Measurements from ENCODE around the gene NCOA7. TPM values are rescaled to one million over a fixed set of nuclear protein-coding genes. Genes with fewer than 3 reads are reported as not detected.
A peak's percentile ranks its signal among the peaks of the same experiment; 100 is the strongest.
"Not testable (repeated sequence)": the region's sequence is repeated elsewhere in the genome, so short reads cannot be mapped to it uniquely, and the experiment has no call there.

Gene NCOA7
- polyA plus RNA-seq, 4 donors = 39.9 to 71.7 (median 49.0) TPM

- DNase-seq (ENCODE audit: low read depth in 4 of 4, low spot score in 3 of 4) = peak in 2 of 4 donors; percentile 16 to 44
These were observed 167.1 kb downstream of the NCOA7 start for GRCh38 chr6:125957845-125958244.

DNA sequence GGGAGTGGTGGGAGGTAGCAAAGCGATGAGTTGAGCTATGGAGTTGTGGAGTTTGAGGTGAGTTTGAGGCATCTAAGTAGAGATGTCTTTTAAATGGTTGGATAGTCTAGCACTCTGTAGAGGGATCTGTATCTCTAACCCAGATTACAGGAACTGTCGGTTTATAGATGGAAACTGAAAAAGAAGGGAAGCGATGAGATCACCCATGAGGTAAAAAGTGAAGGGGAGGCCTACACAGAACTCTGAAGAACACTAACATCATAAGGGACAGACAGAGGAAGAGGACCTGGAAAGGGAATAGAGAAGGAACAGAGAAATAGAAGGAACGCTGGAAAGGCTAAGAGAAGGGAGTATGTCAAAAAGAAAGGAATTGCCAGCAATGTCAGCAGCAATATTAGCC is 168.3 kb downstream of the NCOA7 start:
- DNase-seq (ENCODE audit: low read depth in 4 of 4, low spot score in 3 of 4) = no peak

GRCh38 chr6:125961117-125961516 is 170.4 kb downstream of the NCOA7 start:
- no peak for DNase-seq (ENCODE audit: low read depth in 4 of 4, low spot score in 3 of 4)

GRCh38 chr6:125962900-125963497 is 172.2 kb downstream of the NCOA7 start:
- DNase-seq (ENCODE audit: low read depth in 4 of 4, low spot score in 3 of 4) = no peak

DNA sequence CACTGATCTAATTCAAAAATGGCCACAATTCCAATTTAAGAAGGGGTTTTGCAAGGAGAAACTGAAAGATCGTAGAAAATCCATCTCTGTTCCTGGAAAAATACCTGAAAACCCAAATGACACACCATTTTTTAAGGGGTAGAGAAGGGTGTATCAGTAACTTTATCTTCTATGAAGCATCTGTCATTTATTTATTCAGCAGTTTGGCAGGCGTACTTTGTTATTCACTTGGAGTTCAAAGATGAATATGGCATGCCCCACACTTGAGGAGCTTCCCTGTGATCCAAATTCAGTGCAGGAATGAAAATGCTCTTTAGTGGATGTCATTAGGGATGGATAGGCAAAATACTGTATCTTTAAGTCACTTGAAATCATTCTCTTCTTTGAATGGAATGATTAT is 173.1 kb downstream of the NCOA7 start:
- no peak for DNase-seq (ENCODE audit: low read depth in 4 of 4, low spot score in 3 of 4)

DNA sequence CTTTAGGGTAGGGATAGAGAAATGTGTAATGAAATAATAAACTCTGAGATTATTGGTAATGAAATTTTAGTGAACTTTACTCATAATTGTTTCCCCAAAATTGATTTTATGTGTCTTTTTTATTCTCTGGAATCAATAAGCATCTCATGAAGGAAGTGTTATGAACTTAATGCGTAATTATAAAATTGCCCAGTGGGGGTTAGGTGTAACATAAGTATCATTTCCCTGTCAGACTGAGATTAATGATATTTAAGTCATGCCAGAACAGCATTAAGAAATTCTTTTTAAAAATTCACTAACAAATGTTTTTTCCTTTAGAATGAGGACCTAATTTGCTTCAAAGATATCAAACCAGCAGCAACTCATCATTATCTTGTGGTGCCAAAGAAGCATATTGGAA is 175.8 kb downstream of the NCOA7 start:
- DNase-seq (ENCODE audit: low read depth in 4 of 4, low spot score in 3 of 4) = no peak

DNA sequence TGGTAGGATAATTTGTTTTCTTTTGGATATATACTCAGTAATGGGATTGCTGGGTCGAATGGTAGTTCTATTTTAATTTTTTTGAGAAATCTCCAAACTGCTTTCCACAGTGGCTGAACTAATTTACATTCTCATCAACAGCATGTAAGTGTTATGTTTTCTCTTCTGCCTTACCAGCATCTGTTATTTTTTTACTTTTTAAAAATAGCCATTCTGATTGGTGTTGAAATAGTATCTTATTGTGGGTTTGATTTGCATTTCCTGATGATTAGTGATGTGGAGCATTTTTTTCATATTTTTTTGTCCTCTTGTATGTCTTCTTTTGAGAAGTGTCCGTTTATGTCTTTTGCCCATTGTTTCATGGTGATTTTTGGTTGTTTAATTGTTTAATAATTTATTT is 177.7 kb downstream of the NCOA7 start:
- no peak for DNase-seq (ENCODE audit: low read depth in 4 of 4, low spot score in 3 of 4)

DNA sequence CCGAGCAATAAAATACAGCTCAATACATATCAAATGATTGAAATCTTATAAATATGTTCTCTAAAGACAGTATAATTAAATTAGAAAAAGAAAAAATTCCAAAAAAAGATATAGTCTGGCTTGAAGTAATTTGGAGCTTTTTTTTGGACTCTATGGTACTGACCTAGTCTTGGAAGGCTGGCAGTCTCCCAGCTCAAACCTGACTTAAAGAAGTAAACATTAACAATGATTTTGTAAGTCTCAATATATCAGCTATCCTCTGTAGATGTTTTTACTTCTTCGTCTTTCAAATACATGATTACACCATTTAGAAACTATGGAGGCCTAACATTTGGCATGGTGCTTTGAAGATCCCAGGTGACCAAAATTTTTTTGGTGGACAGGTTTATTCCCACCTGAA is 180.0 kb downstream of the NCOA7 start:
- no peak for DNase-seq (ENCODE audit: low read depth in 4 of 4, low spot score in 3 of 4)

GRCh38 chr6:125972478-125972877 is 181.7 kb downstream of the NCOA7 start:
- DNase-seq (ENCODE audit: low read depth in 4 of 4, low spot score in 3 of 4) = not testable (repeated sequence)

GRCh38 chr6:125974214-125974866 is 183.6 kb downstream of the NCOA7 start:
- peak in 1 of 4 donors; percentile 39 for DNase-seq (ENCODE audit: low read depth in 4 of 4, low spot score in 3 of 4)

DNA sequence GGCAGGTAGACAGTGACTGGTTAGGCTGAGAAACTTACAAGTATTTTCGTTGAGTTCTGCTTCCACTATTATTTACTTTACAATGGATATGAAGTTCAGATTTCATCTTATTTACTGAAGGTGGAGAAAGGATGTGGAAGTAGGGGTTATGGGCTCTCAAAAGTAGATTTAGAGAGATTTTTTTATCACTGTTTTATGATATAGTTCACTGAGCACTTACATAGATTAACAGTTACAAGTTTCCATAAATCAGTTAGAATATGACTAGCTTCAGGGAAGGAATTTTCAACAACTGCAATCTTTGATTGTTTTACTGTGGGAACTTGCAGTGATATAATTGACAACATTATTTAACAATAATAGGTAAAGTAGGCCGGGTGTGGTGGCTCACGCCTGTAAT is 188.3 kb downstream of the NCOA7 start:
- no peak for DNase-seq (ENCODE audit: low read depth in 4 of 4, low spot score in 3 of 4)

Other genes starting within 250 kb of the NCOA7 start
- gene HEY2, start 41.3 kb upstream of the NCOA7 start, polyA plus RNA-seq (ENCODE audit: insufficient read length in 4 of 4) = 1 to 10 TPM; 7.0 to 8.8 (median 8.2) TPM
- 10 to 100 TPM; 35.8 to 42.5 (median 41.2) TPM for gene HINT3, start 165.8 kb downstream of the NCOA7 start, polyA plus RNA-seq (ENCODE audit: insufficient read length in 4 of 4)
- 10 to 100 TPM; 29.5 to 34.0 (median 32.0) TPM for gene TRMT11, start 195.6 kb downstream of the NCOA7 start, polyA plus RNA-seq (ENCODE audit: insufficient read length in 4 of 4)